GM19239 (cell line): ENCODE results near the gene CCL14.
"Not testable (repeated sequence)": the region's sequence is repeated elsewhere in the genome, so short reads cannot be mapped to it uniquely, and the experiment has no call there.

ENCODE experiments used
- DNase-seq: peaks from one replicate; pipeline ENCODE4 v3.0.0; 2011; ENCODE audit warnings: low spot score; ENCODE audit not compliant: insufficient read length
- FAIRE-seq: peaks from 2 replicates; lab custom pipeline; 2011; peaks lifted over from hg19 to GRCh38; lab: Jason Lieb, UNC

Gene CCL14

DNA sequence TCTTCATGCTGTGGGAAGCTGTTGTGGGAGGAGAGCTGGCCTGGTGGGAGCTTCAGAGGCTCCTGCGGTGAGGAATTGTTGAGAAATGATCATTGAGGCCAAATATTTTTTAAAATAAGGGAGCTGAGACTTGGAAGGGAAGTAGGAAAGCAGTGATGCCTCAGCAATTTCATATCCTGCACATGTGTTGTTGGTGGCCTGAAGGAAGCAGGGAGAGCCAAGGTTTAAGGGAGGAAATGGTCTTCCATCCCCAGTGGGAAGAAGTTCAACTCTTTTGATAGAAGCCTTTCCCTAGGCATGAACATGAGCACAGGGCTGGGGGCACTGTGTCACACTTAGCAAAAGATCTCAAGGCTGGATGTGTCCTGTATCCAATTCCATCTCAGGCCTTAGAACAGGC is at the start of gene CCL14:
Gene CCL14, minus strand, starts transcription at position 87 of the 400 bp plus-strand sequence. Its CDS starts 80 bp downstream, at position 7.
- DNase-seq (no peak), FAIRE-seq (no peak)

GRCh38 chr17:36036235-36036634 is 49.7 kb upstream of the CCL14 start:
- FAIRE-seq (no peak), DNase-seq (no peak)

DNA sequence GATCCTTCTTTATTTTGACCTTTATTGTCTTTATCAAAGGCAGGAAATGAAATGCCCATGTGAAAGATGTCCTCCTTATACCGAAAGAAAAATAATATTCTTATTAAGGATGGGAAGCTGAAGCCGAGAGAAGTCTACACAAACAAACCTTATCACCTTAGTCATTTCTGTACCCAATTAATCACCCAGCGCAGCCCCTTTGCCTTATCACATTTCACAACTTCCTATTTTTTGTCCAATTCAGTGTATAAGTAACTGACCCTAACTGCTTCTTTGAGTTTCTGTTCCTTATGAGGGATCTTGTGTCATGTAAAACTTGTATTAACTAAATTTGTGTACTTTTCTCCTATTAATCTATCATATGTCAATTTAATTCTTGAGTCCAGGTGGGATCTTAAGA is 47.6 kb upstream of the CCL14 start:
- DNase-seq (no peak), FAIRE-seq (no peak)

DNA sequence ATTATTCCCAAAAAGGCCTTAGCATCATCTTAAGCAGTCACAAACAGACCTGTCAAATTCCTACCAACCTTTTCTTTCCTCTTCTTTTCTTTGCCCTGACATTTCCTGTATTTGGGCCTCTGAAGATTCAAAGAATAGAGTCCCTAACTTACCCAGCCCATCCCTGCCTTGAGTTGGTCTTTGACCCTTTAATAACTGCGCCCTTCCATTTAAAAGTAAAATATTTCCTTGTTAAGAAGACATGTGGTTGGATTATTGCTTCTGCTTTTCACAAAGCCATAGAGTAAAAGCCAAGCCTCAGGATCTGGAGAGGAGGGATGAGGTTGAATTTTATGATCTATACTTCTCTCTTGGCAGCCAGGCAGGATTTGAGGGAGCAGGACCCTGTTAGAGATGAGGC is 44.4 kb upstream of the CCL14 start:
- FAIRE-seq: no peak
- no peak for DNase-seq

DNA sequence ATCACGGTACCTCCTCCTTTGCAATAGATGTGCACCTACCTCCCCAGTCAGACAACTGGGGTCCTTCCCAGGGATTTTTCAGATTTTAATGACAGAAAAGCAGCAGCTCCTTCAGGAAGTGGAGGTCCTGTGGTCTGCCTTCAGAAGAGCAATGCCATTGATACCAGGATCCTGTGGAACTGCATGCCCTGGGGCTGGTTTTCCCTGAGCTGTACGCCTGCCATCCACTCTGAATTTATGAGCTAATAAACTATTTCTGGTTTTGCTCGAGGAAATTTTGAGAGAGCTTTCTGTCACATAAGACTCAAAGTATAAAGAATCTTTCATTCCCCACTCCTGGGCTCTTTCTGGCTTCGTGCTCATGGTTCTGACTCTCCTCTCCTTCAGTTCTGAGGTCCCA is 41.2 kb upstream of the CCL14 start:
- no peak for DNase-seq
- FAIRE-seq: no peak

DNA sequence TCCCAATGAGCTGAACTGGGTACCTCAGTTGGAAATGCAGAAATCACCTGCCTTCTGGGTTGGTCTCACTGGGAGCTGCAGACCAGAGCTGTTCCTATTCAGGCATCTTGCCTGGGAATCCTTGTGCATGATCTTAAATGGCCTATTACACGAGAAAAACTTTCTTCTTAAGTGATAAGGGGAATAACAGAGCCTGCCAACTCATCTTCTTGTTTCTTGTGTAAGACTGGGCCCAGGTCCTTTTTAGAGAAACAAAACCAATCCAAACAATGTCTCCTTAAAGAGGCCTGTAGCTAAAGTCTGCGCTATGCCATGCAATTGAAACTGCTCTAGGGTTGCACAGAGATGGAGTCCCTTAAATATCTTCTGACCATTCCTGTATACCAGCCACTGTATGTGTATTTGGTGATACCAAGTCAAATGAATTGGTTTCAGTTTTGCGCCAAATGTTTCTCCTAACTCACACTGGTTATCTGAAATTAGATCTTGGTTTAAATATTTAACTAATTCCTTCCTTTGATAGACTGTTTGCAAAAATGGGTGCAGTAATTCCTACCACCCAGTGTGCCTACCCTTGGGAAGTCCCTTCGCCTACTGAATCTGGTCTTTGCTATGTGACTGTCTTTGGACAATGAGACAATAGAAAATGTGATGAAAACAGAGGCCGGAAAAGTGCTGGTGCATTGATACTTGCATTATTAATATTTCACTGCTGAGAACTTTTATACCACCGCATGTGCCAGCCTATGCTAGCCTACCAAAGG is 37.8 kb upstream of the CCL14 start:
- DNase-seq (no peak), FAIRE-seq (no peak)

GRCh38 chr17:36019423-36019822 is 32.9 kb upstream of the CCL14 start:
- DNase-seq: no peak
- FAIRE-seq: no peak

DNA sequence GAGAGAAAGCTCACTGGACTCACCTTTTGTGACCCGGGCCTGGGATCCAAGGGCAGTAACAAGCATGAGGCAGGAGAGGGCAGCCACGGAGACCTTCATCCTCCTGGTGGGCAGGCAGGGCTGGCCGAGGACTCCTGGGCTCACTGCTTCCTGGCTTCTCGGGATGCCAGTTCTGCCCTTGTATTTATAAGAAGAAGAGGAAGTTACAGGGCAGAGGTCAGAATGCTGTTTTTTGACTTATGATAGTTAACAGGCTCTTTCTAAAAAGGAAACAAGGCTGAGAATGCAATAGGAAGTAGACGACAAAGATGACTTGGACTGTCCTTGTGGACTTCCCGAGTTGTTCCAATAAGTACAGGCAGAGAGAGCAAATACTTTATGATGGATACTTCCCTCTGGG is 31.3 kb upstream of the CCL14 start, which contains the start of gene CCL23:
Gene CCL23, minus strand, starts transcription at position 174 of the 400 bp plus-strand sequence. Its CDS starts 75 bp downstream, at position 99.
- FAIRE-seq: no peak

GRCh38 chr17:36016555-36016954 is 30.0 kb upstream of the CCL14 start:
- DNase-seq (no peak), FAIRE-seq (no peak)

More for the DNA sequence above, 31.3 kb upstream of the CCL14 start, which contains the start of gene CCL23:
- DNase-seq: no peak

DNA sequence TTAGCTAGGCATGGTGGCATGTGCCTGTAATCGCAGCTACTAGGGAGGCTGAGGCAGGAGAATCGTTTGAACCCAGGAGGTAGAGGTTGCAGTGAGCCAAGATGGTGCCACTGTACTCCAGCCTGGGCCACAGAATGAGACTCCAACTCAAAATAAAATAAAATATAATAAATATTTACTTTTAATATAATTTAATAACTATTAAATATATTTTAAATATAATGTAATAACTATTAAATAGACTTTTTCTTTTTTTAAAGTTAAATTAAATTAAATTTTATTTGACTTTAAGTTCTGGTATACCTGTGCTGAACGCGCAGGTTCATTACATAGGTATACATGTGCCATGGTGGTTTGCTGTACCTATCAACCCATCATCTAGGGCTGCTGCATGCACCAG is 29.4 kb upstream of the CCL14 start:
- not testable (repeated sequence) for FAIRE-seq, DNase-seq

- no peak for FAIRE-seq
- DNase-seq: no peak
Measured at GRCh38 chr17:36014946-36015345, 28.4 kb upstream of the CCL14 start.

- FAIRE-seq: no peak
Measured at GRCh38 chr17:36011201-36011600, 24.7 kb upstream of the CCL14 start.

DNA sequence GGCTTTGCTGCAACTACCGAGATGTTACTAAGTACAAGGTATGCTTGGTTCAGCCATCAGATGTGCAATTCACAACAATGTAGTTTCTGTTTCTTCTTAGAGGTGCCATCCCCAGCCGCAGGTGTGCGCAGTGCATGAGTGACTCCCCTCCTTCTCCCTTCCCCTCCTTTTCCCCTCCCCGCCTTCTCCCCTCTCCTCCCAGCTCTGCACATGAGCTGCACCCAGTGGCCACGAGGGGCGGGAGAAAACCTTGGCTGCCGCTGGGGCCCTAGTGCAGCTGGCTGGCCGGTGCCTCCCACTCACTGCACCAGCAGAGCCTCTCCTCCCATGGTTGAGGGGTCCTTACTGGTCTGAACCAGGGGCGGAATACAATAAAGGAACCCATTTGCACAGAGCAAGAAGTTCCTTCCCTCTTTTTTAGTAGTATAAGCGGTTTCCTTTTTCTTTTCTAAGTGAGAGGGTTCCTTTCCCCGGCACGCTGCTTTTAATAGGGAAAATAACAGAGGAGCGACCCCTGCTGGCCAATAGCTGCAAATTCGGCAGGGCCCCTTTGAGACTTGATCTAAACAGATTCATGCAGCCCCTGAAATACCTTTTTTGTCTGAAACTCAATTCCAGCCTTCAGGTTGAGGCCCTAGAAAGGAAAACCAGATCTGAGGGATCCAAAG is 22.6 kb upstream of the CCL14 start:
- DNase-seq (no peak), FAIRE-seq (no peak)

More at GRCh38 chr17:36011201-36011600, 24.7 kb upstream of the CCL14 start:
- no peak for DNase-seq

DNA sequence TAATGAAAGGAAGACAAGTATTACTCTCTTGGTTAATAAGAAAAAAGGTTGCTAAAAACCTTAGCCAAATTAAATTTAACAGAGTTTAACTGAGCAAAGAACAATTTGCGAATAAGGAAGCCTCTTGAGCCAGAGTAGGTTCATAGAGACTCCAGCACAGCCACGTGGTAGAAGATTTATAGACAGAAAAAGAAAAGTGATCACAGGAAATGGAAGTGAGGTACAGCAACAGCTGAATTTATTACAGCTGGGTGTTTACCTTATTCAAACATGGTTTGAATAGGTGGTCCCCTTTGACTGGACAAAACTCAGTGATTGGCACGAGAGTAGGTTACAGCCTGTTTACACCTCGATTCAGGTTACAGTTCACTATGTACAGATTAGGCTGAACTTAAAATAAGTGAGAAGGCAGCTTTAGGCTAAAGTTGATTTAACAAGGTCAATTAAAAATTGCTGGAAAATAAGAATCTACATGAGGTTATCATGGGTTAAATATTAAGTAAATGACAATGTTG is 18.1 kb upstream of the CCL14 start:
- FAIRE-seq (no peak), DNase-seq (no peak)

DNA sequence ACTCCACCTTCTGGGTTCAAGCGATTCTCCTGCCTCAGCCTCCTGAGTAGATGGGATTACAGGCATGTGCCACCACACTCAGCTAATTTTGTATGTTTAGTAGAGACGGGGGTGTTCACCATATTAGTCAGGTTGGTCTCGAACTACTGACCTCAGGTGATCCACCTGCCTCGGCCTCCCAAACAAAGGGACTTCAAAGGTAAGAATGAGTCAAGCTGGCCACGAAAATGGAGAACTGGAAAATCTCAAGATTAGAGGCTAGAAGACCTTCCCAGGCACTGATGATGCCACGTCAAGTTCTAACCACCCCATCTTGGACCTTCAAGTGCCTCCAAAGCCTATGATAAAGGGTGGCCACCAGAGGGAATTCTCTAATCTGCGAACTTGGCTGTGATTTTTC is 16.1 kb upstream of the CCL14 start:
- no peak for DNase-seq

GRCh38 chr17:36001862-36002603 is 15.5 kb upstream of the CCL14 start:
- FAIRE-seq (no peak), DNase-seq (no peak)

More for the DNA sequence above, 16.1 kb upstream of the CCL14 start:
- no peak for FAIRE-seq

GRCh38 chr17:36001110-36001771 is 14.7 kb upstream of the CCL14 start, which contains the start of gene CCL15:
Gene CCL15 (minus strand): TSS chr17:36001553. CDS start chr17:36001492, 61 bp downstream.
- FAIRE-seq: no peak
- no peak for DNase-seq

GRCh38 chr17:36000732-36001109 is 14.2 kb upstream of the CCL14 start:
- FAIRE-seq: no peak
- no peak for DNase-seq

- FAIRE-seq (no peak), DNase-seq (no peak)
Measured at GRCh38 chr17:35998756-35999155, 12.2 kb upstream of the CCL14 start.

DNA sequence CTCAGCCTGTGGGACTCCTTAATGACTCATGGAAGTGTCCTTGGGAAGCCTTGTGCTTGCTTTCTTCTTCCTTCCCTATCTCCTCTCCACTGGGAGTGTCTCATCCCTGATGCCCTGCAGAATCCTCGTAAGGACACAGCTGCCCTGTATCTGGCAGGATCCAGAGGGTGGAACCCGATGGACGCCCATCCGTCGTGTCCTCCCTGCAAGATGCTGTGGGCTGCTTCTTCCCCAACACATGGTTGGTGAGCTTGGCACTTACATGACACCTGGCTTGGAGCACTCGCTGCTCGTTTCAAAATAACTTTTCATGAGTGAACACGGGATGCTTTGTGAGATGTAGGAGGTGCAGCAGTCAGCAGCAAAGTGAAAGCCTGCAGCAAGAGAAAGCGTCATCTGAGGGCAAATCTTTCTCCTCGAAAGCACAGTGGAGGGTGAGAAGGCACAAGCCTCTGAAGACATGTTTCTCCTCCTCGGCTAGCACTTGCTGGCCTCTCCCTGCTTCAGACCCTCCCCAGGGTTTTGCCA is 11.6 kb upstream of the CCL14 start:
- DNase-seq: no peak
- no peak for FAIRE-seq
